H54 (cell line): Measurements from ENCODE around the gene DGKB.

ENCODE experiments used
- DNase-seq: peaks from one replicate; pipeline ENCODE4 v3.0.0; 2011; ENCODE audit warnings: low spot score, mixed read lengths; ENCODE audit not compliant: insufficient read length
- FAIRE-seq: peaks from 3 replicates; lab custom pipeline; 2011; peaks lifted over from hg19 to GRCh38; lab: Jason Lieb, UNC
- POLR2A ChIP-seq: IDR thresholded peaks from 2 replicates; pipeline ENCODE4 v1.6.1; 2011; ENCODE audit warnings: low read depth, mild to moderate bottlenecking, low read length

Gene DGKB

DNA sequence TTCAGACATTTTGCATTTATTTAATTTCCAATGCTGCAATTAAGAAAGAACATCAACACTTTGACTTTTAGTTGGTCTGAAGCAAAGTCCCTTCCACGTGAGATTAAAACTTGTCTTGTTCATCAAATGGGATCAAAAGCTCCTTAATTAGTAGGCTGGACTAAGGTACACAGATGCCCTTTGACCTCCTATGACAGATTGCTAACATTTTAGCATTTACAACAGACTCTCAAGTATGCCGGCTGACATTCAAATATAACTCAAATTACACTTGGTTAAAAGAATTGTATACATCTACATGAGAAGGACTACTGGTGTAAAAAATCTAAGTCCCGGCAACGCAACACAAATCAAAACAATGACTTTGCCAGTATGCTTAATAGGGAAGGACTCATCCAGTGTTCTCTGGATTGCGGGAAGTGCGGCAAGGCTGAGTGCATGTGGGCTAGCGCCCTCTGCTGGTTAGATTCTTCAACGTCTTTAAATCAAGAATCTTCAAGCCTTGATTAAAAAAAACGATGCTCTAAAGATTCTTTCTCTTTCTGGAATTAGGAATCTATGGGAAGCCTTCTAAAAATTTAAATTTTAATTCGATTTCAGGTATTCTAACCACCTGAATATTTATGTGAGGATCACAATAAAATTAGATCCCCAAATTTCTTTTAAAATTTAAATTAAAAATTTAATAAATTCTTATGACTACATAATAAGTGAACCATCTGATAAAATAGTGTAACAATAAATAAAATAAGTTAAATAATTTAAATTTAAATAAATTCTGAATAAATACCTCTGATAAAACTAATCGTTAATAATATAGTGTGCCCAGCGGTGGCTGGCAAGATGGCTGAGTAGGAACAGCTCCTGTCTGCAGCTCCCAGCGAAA, 444.7 kb downstream of the DGKB start:
- FAIRE-seq, result peak; percentile 100
- TF ChIP-seq POLR2A, result no peak

DNA sequence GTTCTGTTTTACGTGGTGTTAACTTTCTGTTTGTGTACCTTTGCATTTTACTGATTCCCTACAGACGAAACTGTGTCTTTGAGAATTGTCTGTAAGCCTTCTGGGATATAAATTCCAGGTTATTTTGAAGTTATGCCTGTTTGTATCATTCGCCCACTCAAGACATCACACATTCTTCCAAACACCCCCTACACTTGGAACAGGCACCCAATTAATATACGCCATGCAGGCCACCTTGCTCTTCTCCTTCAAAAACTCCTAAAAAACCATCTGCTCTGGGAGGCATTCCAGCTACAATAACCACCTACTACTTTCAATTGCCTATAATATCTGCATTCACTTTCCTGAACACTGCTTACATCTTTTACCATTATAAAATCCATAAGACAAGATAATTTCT, 453.3 kb downstream of the DGKB start:
- TF ChIP-seq POLR2A, result no peak
- FAIRE-seq, result peak; percentile 6
- no peak for DNase-seq

More for the DNA sequence above, 444.7 kb downstream of the DGKB start:
- peak; percentile 41 for DNase-seq

DNA sequence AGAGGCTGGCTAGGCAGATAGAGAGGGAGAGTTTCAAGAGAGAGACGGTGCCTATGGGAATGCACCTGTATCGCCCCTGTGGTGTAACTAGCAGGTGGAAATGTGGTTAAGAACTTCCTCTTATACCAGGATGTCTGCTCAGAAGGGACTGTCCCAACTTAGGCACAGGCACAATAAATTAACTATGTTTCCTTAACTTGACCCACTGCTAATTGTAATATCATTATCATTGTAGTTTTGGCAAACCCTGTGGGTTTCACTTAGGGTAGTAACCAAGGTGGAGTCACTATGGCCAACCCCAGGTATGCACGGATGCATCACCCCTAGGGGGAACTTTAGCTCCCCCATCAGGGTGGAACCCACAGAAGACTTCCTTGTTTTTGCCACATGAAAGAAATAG, 455.7 kb downstream of the DGKB start:
- FAIRE-seq, result peak; percentile 15
- no peak for TF ChIP-seq POLR2A
- DNase-seq, result no peak

DNA sequence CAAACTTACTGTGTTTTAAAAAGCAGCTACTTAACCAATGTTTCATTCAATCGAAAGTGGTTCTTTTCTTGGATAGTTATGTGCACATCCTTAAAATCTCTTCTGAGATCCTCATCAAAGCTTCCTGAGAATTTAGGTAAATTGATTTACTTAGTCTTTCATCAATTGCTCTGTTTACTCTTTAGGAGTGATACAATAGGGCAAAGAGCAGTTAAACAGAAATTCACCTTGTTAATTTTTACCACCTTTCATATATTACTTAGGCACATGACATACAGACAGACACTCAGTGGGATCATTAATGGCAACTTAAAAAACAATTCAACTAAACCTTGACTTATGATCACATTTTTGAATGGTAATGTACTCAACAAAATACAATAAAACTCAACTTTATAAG, 456.3 kb downstream of the DGKB start:
- no peak for TF ChIP-seq POLR2A
- peak; percentile 27 for FAIRE-seq
- no peak for DNase-seq

DNA sequence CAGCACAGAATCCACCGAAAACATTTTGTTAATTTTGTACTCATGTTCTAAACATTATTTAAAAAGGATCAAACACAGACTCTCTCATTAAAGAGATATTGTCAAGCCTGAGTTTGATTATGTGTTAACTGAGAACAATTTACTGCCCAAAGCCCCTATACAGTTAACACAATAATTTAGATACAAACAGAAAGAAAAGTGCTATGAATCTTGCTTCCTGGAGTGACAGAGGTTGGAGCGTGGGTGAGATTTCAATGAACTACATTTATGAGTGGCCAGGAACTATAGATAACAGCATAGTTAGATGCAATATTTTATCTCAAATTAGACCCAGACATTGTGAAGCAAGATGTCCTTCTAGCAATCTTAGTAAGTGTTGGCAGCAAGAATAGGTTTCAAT, 464.2 kb downstream of the DGKB start:
- peak; percentile 45 for FAIRE-seq
- no peak for TF ChIP-seq POLR2A
- no peak for DNase-seq

DNA sequence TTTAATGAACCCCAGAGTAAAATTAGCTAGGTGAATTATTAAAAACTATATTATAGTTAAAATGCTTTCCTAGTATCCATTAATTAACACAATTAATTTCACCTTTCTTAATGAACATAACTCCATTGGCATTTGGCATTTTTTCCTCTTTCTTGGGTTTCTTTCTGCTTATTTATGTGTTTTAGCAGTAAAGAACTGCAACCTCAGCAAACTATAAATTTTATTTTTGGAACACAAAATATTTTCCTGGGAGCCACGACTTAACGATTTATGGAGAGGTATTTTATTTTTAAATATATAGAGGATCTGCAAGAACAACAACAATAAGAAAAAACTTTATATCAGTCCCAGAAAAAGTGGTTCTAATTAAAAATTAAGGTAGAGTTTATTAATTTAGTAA, 465.7 kb downstream of the DGKB start:
- DNase-seq (no peak), FAIRE-seq (no peak)
- TF ChIP-seq POLR2A, result no peak

DNA sequence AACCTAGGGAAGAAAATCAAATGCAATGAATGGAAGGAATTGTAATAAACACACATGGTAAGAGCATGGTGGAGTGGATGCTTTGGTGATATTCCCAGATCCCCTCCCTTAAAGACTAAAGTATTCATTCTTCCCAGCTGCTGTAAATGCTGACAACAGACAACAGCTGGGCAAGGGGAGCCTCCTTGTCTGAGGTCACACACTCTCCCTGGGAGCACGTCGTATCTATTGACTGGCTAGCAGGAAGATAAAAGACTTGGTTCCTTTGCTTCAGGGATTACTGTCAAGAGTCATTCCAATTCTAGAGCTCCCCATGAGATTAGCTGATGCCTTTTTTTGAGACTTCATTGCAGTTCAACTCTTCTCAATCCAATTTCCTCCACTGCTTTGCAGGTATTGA, 469.6 kb downstream of the DGKB start:
- FAIRE-seq, result no peak
- no peak for TF ChIP-seq POLR2A
- no peak for DNase-seq

DNA sequence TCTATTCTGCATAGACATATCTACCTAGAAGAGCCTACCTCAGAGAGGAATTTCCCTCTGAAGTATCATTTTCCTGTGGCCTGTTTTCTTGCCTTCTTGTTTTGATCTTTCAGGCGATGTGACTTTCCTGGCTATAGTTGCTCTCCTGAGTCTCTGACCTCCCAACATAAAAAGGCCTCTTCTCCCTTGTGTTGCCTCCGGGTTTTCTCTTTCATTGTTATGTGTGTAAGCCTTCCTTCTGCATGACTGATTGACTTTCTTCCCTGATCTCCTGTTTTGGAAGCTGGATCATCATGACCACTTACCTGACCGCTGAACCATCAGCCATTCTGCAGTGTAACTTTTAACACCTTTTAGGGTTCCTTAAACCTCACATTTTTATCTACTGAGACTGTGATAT, 471.6 kb downstream of the DGKB start:
- FAIRE-seq (peak; percentile 61), DNase-seq (no peak)
- TF ChIP-seq POLR2A, result no peak

DNA sequence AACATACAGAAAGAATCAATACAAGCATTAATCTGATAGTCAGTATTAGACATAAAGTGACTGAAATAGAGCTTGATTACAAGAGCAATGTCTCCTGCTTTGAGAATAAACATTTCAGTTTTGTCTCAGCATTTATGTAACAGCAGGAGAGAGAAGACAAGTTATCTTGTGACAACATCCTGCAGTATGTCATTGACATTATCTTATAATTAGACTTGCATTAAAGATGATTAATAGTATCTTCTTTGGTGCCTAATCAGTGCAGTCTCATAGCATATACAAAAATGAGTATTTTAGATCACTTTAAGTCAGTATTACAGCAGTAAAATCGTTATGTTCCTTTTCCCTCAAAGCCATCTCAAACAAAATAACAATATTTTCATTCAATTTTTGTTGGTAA, 477.0 kb downstream of the DGKB start:
- FAIRE-seq (peak; percentile 69), DNase-seq (no peak)
- no peak for TF ChIP-seq POLR2A

DNA sequence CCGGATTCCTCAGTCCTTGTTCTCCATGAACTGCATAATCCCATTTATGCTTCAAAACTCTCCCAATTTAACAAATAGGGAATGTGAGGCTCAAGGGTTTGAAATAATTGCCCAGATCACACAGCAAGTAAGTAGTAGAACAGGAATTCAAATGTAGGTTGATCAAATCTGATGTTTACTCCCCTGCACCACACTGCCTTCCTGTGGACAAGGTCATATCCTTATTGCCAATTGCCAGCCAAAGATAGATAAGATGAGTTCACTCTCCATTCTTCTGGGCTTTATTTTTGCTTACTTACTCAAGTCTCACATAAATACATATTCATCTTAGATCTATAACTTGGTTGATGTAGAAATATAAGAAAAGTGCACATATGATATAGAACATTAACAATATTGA, 477.9 kb downstream of the DGKB start:
- FAIRE-seq (peak; percentile 80), DNase-seq (no peak)
- TF ChIP-seq POLR2A, result no peak

DNA sequence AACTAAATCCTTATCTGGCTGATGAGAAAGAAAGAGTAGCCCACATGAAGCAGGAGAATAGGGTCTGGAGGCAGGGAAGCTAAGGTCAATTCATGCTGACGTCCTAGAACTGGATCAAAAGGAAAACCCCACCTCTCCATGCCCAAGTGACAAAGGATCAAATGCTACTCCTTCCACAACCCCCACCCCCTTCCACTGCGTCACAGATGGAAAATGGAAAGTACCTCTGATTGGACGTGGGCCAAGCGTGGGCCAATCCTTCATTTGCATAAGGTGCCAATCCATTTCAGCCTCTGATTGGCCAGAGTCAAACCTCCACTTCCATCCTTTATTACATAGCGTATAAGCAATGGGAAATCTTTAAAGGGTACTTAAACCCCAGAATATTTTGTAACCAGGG, 481.8 kb downstream of the DGKB start:
- no peak for TF ChIP-seq POLR2A
- FAIRE-seq (peak; percentile 99), DNase-seq (peak; percentile 3)

DNA sequence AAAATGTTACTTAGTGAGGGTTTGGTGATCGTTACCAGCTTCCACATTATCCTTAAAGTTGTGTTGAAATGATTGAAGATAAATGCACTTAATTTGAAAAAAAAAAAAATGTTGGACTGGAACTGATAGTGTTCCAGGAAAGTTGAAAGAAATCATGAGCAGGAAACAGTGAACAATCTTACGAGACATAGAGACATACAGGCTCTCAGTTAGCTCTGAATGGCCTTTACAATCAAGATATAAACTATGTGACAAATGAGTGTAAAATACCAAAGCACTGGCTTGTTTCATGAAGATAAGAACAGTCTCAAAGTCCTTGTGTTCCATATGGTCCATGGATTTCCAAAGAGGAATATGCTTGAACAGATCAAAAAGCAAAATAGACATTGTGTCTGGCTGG, 483.0 kb downstream of the DGKB start:
- TF ChIP-seq POLR2A, result no peak
- DNase-seq (no peak), FAIRE-seq (peak; percentile 78)

DNA sequence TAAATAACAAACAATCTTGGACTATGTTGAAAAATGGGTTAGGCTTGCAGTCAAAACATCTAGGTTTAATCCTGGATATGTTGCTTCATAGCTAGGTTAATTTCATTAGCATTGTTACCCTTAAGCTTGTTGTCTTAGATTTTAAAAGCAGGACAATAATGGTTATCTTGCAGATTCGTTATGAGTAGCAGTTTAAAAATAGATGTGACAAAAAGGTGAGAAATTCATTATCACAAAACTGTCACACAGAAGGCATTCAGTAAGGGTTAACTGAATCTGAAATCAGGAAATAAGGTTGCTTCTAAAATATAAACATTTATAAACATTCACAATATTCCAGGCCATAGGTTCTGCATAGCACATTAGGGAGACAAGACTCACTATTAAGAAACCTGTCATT, 483.9 kb downstream of the DGKB start:
- FAIRE-seq (peak; percentile 89), DNase-seq (no peak)
- TF ChIP-seq POLR2A, result no peak

DNA sequence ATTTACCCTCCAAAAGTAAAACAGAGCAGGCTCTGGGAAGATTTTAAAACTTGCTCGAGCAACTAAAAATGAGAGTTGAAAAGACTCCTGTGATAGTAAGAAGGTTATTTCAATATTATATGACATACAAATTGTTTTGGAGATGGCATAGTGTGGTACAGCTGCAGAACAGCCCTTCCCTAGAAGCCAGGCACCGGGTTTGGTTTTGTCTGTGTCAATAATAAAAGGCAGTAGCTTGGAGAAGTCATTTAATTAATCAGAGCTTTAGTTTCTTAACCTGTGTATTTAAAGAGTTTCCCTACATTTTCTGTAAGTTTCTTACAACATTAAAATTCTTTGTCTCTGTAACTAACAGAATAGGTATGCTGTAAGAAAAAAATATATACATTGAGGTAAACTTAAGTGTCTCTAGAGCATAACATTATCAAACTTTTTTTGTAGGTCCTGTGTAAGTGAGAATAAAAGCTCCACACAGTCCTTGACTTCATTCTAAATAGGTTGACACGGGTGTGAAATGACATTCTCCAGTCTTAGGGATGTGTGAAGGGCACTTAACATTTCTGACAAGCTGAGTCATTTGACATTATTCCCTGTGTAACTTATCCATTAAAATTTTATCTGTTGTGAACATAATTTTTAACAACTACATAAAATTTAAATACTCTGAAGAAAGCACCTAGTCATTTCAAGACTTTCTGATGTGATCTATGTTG, 488.1 kb downstream of the DGKB start:
- no peak for TF ChIP-seq POLR2A
- FAIRE-seq (peak; percentile 78), DNase-seq (no peak)
